ENCODE results near the gene DOK1.

Gene DOK1

GRCh38 chr2:74536166-74536950, 18.2 kb upstream of the DOK1 start:
- Histone ChIP-seq H3K4me2 (ENCODE audit: low read length, poor library complexity, severe bottlenecking) (no peak overlapping the region), H4K91ac (ENCODE audit: low read length) (no peak overlapping the region), H3K9me3 (ENCODE audit: control insufficient read depth, low read length) (no peaks in the 10 kb centered on the region), H2AFZ (ENCODE audit: low read depth, low read length) (no peak overlapping the region), H3K23ac (ENCODE audit: low read length in 2 of 2) (no peak overlapping the region), H2BK5ac (ENCODE audit: low read depth, low read length, poor library complexity, severe bottlenecking) (no peak overlapping the region), H2BK12ac (ENCODE audit: low read length in 2 of 2) (no peak overlapping the region), H3K14ac (ENCODE audit: low read length in 2 of 2) (no peak overlapping the region), H3K9ac (ENCODE audit: low read length) (peak overlapping the region; percentile 25), H3K27ac (ENCODE audit: low read length, poor library complexity, severe bottlenecking) (no peak overlapping the region), H2AK5ac (ENCODE audit: low read length, severe bottlenecking) (no peak overlapping the region), H3K27me3 (ENCODE audit: control insufficient read depth in 1 of 2, insufficient read depth in 1 of 2, low read length in 2 of 2) (peaks cover 0 to 5% of the 10 kb centered on the region in 2 experiments), H3K4me3 (ENCODE audit: insufficient read depth in 1 of 2, low read depth in 1 of 2, low read length in 2 of 2) (no peak overlapping the region), H3K4me1 (ENCODE audit: control insufficient read depth, insufficient read depth, low read depth, low read length) (no peaks in the 10 kb centered on the region), H3K18ac (ENCODE audit: low read depth in 1 of 2, low read length in 2 of 2) (no peak overlapping the region), H4K8ac (ENCODE audit: low read length) (no peak overlapping the region), H3K36me3 (ENCODE audit: control insufficient read depth in 1 of 2, insufficient read depth in 2 of 2, low read depth in 1 of 2, low read length in 2 of 2) (peaks cover 19 to 29% of the 10 kb centered on the region in 2 experiments), H2BK120ac (ENCODE audit: low read depth, low read length) (no peak overlapping the region), H2BK15ac (ENCODE audit: low read depth, poor library complexity, severe bottlenecking) (no peak overlapping the region), H3K4ac (ENCODE audit: low read depth in 1 of 2, low read length in 2 of 2) (no peak overlapping the region), H3K79me1 (replicated peaks; ENCODE audit: low read length, poor library complexity, severe bottlenecking) (peaks cover 5% of the 10 kb centered on the region)
- WGBS, result 95% methylated on average over 21 of the region's 23 CpGs
- no peak for DNase-seq

- no peak overlapping the region for H2BK5ac ChIP-seq (ENCODE audit: low read depth, low read length, poor library complexity, severe bottlenecking)
- peaks cover 19 to 21% of the 10 kb centered on the region in 2 experiments for H3K36me3 ChIP-seq (ENCODE audit: control insufficient read depth in 1 of 2, insufficient read depth in 2 of 2, low read depth in 1 of 2, low read length in 2 of 2)
- H4K91ac ChIP-seq (ENCODE audit: low read length), result no peak overlapping the region
- no peak overlapping the region for H3K18ac ChIP-seq (ENCODE audit: low read depth in 1 of 2, low read length in 2 of 2)
- no peak overlapping the region for H3K14ac ChIP-seq (ENCODE audit: low read length in 2 of 2)
- no peak overlapping the region for H2BK12ac ChIP-seq (ENCODE audit: low read length in 2 of 2)
- H3K4me2 ChIP-seq (ENCODE audit: low read length, poor library complexity, severe bottlenecking), result no peak overlapping the region
- peaks cover 0 to 5% of the 10 kb centered on the region in 2 experiments for H3K27me3 ChIP-seq (ENCODE audit: control insufficient read depth in 1 of 2, insufficient read depth in 1 of 2, low read length in 2 of 2)
- DNase-seq, result no peak
- H3K79me1 ChIP-seq (replicated peaks; ENCODE audit: low read length, poor library complexity, severe bottlenecking), result peaks cover 3% of the 10 kb centered on the region
- no peak overlapping the region for H3K27ac ChIP-seq (ENCODE audit: low read length, poor library complexity, severe bottlenecking)
- H2AK5ac ChIP-seq (ENCODE audit: low read length, severe bottlenecking), result no peak overlapping the region
- no peak overlapping the region for H4K8ac ChIP-seq (ENCODE audit: low read length)
- H3K9ac ChIP-seq (ENCODE audit: low read length), result peak overlapping the region; percentile 25
- H3K4ac ChIP-seq (ENCODE audit: low read depth in 1 of 2, low read length in 2 of 2), result no peak overlapping the region
- no peaks in the 10 kb centered on the region for H3K4me1 ChIP-seq (ENCODE audit: control insufficient read depth, insufficient read depth, low read depth, low read length)
- no peak overlapping the region for H3K4me3 ChIP-seq (ENCODE audit: insufficient read depth in 1 of 2, low read depth in 1 of 2, low read length in 2 of 2)
- H3K23ac ChIP-seq (ENCODE audit: low read length in 2 of 2), result no peak overlapping the region
- H2BK15ac ChIP-seq (ENCODE audit: low read depth, poor library complexity, severe bottlenecking), result no peak overlapping the region
- 67% methylated on average over 4 of the region's 4 CpGs for WGBS
- H2AFZ ChIP-seq (ENCODE audit: low read depth, low read length), result no peak overlapping the region
- no peaks in the 10 kb centered on the region for H3K9me3 ChIP-seq (ENCODE audit: control insufficient read depth, low read length)
- no peak overlapping the region for H2BK120ac ChIP-seq (ENCODE audit: low read depth, low read length)
These were observed 17.4 kb upstream of the DOK1 start for GRCh38 chr2:74537140-74537539.

DNA sequence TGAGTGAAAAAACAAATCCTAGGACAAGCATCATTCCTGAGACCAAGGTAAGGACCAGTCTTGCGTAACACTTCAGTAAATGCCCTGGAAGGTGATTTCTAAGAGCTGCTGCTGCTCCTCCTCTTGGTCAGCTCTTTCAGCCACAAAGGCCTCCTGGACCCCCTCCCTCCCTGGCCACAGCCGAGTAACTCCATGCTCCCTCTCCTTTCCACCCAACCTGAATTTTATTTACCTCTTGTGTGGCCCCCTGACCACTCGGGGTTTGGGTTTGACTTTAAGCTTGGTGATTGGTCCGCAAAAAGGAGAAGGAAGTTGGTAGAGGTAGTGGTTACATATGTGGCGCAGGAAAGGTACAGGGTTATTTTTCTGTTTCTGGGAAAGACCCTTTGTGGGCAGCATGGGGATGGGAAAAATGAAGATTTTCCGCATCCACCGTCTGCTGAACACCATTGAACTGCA, 15.6 kb upstream of the DOK1 start:
- Histone ChIP-seq H2BK120ac (ENCODE audit: low read depth, low read length) (no peak overlapping the region), H3K4me3 (ENCODE audit: insufficient read depth in 1 of 2, low read depth in 1 of 2, low read length in 2 of 2) (no peak overlapping the region), H3K36me3 (ENCODE audit: control insufficient read depth in 1 of 2, insufficient read depth in 2 of 2, low read depth in 1 of 2, low read length in 2 of 2) (peaks cover 4 to 7% of the 10 kb centered on the region in 2 experiments), H3K4me1 (ENCODE audit: control insufficient read depth, insufficient read depth, low read depth, low read length) (no peaks in the 10 kb centered on the region), H2BK15ac (ENCODE audit: low read depth, poor library complexity, severe bottlenecking) (no peak overlapping the region), H3K27ac (ENCODE audit: low read length, poor library complexity, severe bottlenecking) (no peak overlapping the region), H3K79me1 (replicated peaks; ENCODE audit: low read length, poor library complexity, severe bottlenecking) (no peaks in the 10 kb centered on the region), H3K18ac (ENCODE audit: low read depth in 1 of 2, low read length in 2 of 2) (no peak overlapping the region), H3K9me3 (ENCODE audit: control insufficient read depth, low read length) (no peaks in the 10 kb centered on the region), H3K9ac (ENCODE audit: low read length) (no peak overlapping the region), H4K91ac (ENCODE audit: low read length) (no peak overlapping the region), H3K14ac (ENCODE audit: low read length in 2 of 2) (no peak overlapping the region), H3K23ac (ENCODE audit: low read length in 2 of 2) (no peak overlapping the region), H2AFZ (ENCODE audit: low read depth, low read length) (no peak overlapping the region), H3K4me2 (ENCODE audit: low read length, poor library complexity, severe bottlenecking) (no peak overlapping the region), H2BK12ac (ENCODE audit: low read length in 2 of 2) (no peak overlapping the region), H2AK5ac (ENCODE audit: low read length, severe bottlenecking) (no peak overlapping the region), H3K27me3 (ENCODE audit: control insufficient read depth in 1 of 2, insufficient read depth in 1 of 2, low read length in 2 of 2) (peaks cover 0 to 5% of the 10 kb centered on the region in 2 experiments), H4K8ac (ENCODE audit: low read length) (no peak overlapping the region), H2BK5ac (ENCODE audit: low read depth, low read length, poor library complexity, severe bottlenecking) (no peak overlapping the region), H3K4ac (ENCODE audit: low read depth in 1 of 2, low read length in 2 of 2) (no peak overlapping the region)
- WGBS, result 96% methylated on average over 7 of the region's 7 CpGs
- no peak for DNase-seq

- Histone ChIP-seq H3K4me3 (ENCODE audit: insufficient read depth in 1 of 2, low read depth in 1 of 2, low read length in 2 of 2) (peak overlapping the region in 1 of 2 experiments; percentile 3), H3K14ac (ENCODE audit: low read length in 2 of 2) (no peak overlapping the region), H4K8ac (ENCODE audit: low read length) (no peak overlapping the region), H3K36me3 (ENCODE audit: control insufficient read depth in 1 of 2, insufficient read depth in 2 of 2, low read depth in 1 of 2, low read length in 2 of 2) (no peaks in the 10 kb centered on the region), H2BK5ac (ENCODE audit: low read depth, low read length, poor library complexity, severe bottlenecking) (no peak overlapping the region), H3K27me3 (ENCODE audit: control insufficient read depth in 1 of 2, insufficient read depth in 1 of 2, low read length in 2 of 2) (peaks cover 0 to 5% of the 10 kb centered on the region in 2 experiments), H4K91ac (ENCODE audit: low read length) (no peak overlapping the region), H3K9me3 (ENCODE audit: control insufficient read depth, low read length) (no peaks in the 10 kb centered on the region), H3K9ac (ENCODE audit: low read length) (peak overlapping the region; percentile 52), H3K4me1 (ENCODE audit: control insufficient read depth, insufficient read depth, low read depth, low read length) (no peaks in the 10 kb centered on the region), H3K18ac (ENCODE audit: low read depth in 1 of 2, low read length in 2 of 2) (no peak overlapping the region), H2BK15ac (ENCODE audit: low read depth, poor library complexity, severe bottlenecking) (no peak overlapping the region), H2AK5ac (ENCODE audit: low read length, severe bottlenecking) (no peak overlapping the region), H3K4ac (ENCODE audit: low read depth in 1 of 2, low read length in 2 of 2) (no peak overlapping the region), H3K79me1 (replicated peaks; ENCODE audit: low read length, poor library complexity, severe bottlenecking) (no peaks in the 10 kb centered on the region), H3K23ac (ENCODE audit: low read length in 2 of 2) (no peak overlapping the region), H2BK12ac (ENCODE audit: low read length in 2 of 2) (no peak overlapping the region), H3K27ac (ENCODE audit: low read length, poor library complexity, severe bottlenecking) (no peak overlapping the region), H3K4me2 (ENCODE audit: low read length, poor library complexity, severe bottlenecking) (no peak overlapping the region), H2BK120ac (ENCODE audit: low read depth, low read length) (no peak overlapping the region), H2AFZ (ENCODE audit: low read depth, low read length) (no peak overlapping the region)
- DNase-seq, result no peak
- WGBS, result 95% methylated on average over 5 of the region's 5 CpGs
These were observed 14.2 kb upstream of the DOK1 start for GRCh38 chr2:74540291-74540690.

Measured in mesenchymal stem cell (in vitro differentiated cells and primary cell).